ENCODE data around the gene CELA2B.

- no peak for TF ChIP-seq CTCF (conservative IDR thresholded peaks at IDR 0.05 in 1 of 2, IDR thresholded peaks at IDR 0.05 in 1 of 2; ENCODE audit: low read depth in 1 of 2, low read length in 2 of 2)
- TF ChIP-seq EZH2 (IDR thresholded peaks at IDR 0.05; ENCODE audit: low read length, missing control alignments): no peak
Measured at GRCh38 chr1:15513919-15514318, 38.0 kb downstream of the CELA2B start.

Measured in fibroblast of lung (primary cell).